WI38 (cell line): ENCODE results near the gene GFPT2.

Experiments used
- H3K4me3 ChIP-seq: 2 replicates; pipeline ENCODE4 v1.5.1; 2011; ENCODE audit warnings: low read depth, mild to moderate bottlenecking, control low read depth, low read length
- CTCF ChIP-seq: IDR thresholded peaks from 2 replicates; pipeline ENCODE4 v1.5.1; 2012; ENCODE audit warnings: low read depth, mild to moderate bottlenecking, control low read depth, low read length

GFPT2 gene

DNA sequence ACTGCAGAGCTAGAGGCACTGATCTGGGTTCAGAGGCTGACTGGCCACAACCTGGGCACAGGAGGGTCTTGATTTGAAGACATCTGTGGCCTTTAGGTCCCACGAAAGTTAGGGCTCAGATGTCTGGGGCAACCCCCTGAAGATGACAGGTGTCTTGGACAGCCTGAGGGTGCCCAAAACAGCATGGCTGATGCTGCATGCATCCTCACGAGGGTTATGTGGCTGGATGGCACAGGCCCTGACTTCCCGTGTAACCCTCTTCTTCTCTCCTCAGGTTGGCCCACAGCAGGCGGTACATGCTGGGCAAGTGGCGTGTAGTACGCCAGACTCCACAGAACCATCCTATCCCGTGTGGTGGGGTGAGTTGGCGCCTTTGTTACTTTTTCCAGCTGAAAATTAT lies 29.8 kb upstream of the GFPT2 start:
- H3K4me3 ChIP-seq, result no peak overlapping the region
- TF ChIP-seq CTCF, result no peak

DNA sequence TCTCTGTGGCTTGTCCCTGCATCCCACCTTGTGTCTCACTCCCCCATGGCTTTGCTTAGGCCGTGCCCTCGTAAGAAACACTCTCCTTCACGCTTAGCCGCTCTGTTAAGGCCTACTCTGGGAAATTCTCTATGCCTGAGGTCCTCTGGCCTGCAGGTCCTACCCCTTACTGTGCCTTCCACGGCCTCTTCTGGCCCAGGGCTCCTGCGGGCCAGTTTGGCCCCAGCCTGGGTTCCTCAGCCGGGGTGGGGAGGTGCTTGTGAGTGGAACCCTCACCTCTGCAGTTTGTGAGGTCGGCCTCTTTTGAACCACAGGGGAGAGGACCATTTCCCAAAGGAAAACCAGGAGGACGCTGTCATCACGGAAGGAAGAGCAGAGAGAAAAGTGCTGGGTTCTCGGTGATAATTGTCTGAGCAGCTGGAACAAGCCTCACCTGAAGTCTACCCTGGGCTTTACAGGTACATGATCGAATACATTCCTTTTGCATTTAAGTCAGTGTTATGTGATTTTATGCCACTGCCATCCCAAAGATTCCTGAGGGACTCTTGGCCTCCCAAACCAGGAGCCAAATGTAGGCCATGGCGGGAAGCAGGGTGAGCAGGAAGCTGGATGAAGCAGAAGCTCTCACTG lies 28.8 kb upstream of the GFPT2 start:
- TF ChIP-seq CTCF, result no peak
- H3K4me3 ChIP-seq, result no peak overlapping the region

DNA sequence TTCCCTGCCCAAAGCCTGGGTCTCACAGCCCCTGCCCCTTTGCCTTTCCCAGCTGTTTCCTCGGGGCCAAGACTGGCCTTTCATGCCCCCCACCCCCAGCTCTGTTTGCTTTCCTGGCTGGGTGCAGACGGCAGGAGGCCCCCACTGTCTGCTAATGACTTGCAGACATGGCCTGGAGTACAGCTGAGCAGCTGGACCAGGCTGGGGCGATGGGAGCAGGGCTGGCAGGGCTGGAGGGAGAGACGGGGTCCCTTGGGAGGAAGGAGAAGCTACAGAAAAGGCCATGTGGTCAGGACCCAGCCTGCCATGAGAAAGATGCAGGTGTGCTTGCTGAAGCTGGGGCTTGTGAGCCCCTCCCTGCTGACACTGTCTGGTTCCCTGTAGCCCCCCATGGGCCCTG lies 28.3 kb upstream of the GFPT2 start:
- no peak for TF ChIP-seq CTCF
- no peak overlapping the region for H3K4me3 ChIP-seq

- H3K4me3 ChIP-seq, result no peak overlapping the region
- TF ChIP-seq CTCF, result no peak
These were observed 27.7 kb upstream of the GFPT2 start for GRCh38 chr5:180380856-180381255.

DNA sequence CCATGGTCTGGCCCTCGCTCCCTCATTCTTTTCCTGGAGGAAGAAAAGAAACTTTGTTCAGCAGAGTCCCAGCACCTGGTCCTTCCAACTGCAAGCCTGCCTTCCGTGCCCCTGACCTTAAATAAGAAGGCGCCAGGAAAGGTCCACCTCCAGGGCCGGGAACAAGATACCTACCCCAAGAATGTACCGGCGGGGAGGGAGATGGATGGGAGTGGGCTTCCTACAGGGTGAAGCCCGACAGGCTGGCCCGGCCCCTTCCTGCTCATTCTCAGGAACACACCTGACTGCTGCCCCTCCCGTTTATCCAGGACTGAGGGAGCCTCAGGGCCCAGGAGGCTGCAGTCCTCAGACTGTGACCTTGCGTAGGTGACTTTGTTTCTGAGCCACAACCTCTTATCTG lies 27.3 kb upstream of the GFPT2 start:
- H3K4me3 ChIP-seq, result no peak overlapping the region
- TF ChIP-seq CTCF, result no peak

- TF ChIP-seq CTCF, result no peak
- H3K4me3 ChIP-seq, result no peak overlapping the region
These were observed 26.4 kb upstream of the GFPT2 start for GRCh38 chr5:180379355-180380070.
